ENCODE data around the gene ARHGAP1. TPM values are rescaled to one million over a fixed set of nuclear protein-coding genes. Genes with fewer than 3 reads are reported as not detected.

ARHGAP1 gene
- polyA plus RNA-seq, 3 donors from 2014 or later, result 38.6 to 104 (median 60.4) TPM

GRCh38 chr11:46649180-46649738, 51.2 kb downstream of the ARHGAP1 start:
- H3K36me3 Mint-ChIP-seq, result peaks cover 22 to 35% (median 29%) of the 10 kb centered on the region in 3 donors

DNA sequence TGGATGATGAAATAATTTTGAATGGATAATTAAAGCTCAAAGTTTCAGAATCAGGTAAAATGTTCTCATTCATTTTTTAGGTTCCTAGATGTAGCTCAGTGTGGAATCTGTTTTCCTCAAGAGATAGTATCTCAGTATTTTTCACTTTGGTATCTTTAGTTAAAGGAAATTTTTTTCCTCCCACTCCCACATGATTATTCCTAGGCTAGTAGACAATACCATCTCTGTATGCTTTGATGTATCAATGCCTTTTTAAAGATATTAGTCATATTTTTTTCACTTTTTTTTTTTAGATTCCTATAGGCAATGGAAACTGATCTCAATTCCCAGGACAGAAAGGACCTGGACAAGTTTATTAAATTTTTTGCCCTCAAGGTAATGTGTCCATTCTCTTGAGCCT, 56.4 kb downstream of the ARHGAP1 start:
- peaks cover 16 to 32% (median 21%) of the 10 kb centered on the region in 3 donors for H3K36me3 Mint-ChIP-seq
- no peak overlapping the region for H3K27ac Mint-ChIP-seq
- H3K4me3 Mint-ChIP-seq, result no peak overlapping the region
- no peaks in the 10 kb centered on the region for H3K27me3 Mint-ChIP-seq (ENCODE audit: low read depth in 3 of 3)
- no peak for DNase-seq
- peaks cover 14 to 46% of the 10 kb centered on the region in 2 donors for H3K4me1 Mint-ChIP-seq
- H3K9me3 Mint-ChIP-seq, result no peaks in the 10 kb centered on the region

More at GRCh38 chr11:46649180-46649738, 51.2 kb downstream of the ARHGAP1 start:
- no peak for DNase-seq
- Mint-ChIP-seq H3K9me3 (no peaks in the 10 kb centered on the region), H3K27ac (no peak overlapping the region), H3K27me3 (ENCODE audit: low read depth in 3 of 3) (no peaks in the 10 kb centered on the region), H3K4me3 (no peak overlapping the region), H3K4me1 (peaks cover 0 to 8% of the 10 kb centered on the region in 2 donors)

DNA sequence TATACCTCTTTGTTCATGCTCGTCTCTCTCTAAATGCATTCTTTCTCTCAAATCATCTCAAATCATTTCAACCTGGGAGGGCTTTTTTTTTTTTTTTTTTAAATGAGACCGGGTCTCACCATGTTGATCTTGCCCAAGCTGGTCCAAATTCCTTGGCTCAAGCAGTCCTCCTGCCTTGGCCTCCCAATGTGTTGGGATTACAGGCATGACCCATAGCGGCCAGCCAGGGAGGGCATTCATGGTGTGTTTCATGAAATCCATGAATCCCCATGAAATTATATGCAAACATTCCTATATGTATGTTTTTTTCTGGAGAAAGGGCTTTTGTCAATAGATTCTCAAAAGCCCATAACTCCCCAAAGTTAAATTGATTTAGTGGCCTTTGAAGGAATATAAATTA, 56.9 kb downstream of the ARHGAP1 start:
- DNase-seq, result no peak
- peaks cover 0 to under 1% (median 0%) of the 10 kb centered on the region in 3 donors for H3K27me3 Mint-ChIP-seq (ENCODE audit: low read depth in 3 of 3)
- H3K36me3 Mint-ChIP-seq, result peaks cover 18 to 32% (median 22%) of the 10 kb centered on the region in 3 donors
- peaks cover 14 to 48% of the 10 kb centered on the region in 2 donors for H3K4me1 Mint-ChIP-seq
- no peaks in the 10 kb centered on the region for H3K9me3 Mint-ChIP-seq
- peak overlapping the region in 2 of 6 donors; percentile 12 to 22 for H3K27ac Mint-ChIP-seq
- no peak overlapping the region for H3K4me3 Mint-ChIP-seq

DNA sequence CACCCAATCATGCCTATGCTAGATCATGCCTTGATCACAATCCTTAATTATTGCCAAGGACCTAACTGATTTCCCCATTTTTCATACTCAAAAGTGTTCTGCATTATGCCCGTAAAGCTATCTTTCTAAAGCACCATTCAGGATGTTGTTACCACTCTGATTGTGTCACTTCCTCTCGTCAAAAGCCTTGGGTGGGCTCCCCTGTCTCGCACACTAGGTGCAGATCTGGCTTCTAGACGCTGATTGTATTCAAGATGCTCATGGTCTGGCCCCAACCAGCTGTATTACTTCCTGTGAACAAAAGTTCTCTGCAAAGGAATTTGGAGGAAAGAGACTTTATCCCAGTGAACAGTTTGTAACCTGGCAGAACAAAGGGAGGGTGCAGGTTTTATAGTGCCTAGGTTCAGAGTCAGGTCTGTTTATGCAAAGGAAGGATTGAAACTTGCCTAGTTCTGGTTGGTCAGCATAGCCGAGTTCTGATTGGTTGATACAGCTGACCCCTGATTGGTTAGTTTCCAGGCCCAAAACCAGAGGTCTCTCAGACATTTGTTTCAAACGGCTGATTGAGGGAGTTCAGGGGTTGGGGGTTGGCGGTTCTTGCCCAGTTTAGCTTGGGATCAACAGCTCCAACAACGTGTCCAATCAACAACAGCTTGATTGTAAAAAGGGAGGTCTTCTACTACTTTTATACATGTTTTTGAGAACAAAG, 57.6 kb downstream of the ARHGAP1 start:
- Mint-ChIP-seq H3K9me3 (no peaks in the 10 kb centered on the region), H3K27ac (peak overlapping the region; percentile 3 to 81 (median 70)), H3K27me3 (ENCODE audit: low read depth in 3 of 3) (peaks cover 0 to 3% (median 0%) of the 10 kb centered on the region in 3 donors), H3K4me3 (peak overlapping the region in 3 of 5 donors; percentile 1 to 36 (median 4)), H3K36me3 (peaks cover 21 to 36% (median 26%) of the 10 kb centered on the region in 3 donors), H3K4me1 (peaks cover 17 to 53% of the 10 kb centered on the region in 2 donors)
- peak in 1 of 3 donors; percentile 9 for DNase-seq

GRCh38 chr11:46641639-46642038, 58.8 kb downstream of the ARHGAP1 start:
- no peaks in the 10 kb centered on the region for H3K9me3 Mint-ChIP-seq
- H3K27me3 Mint-ChIP-seq (ENCODE audit: low read depth in 3 of 3), result peaks cover 0 to 3% (median 0%) of the 10 kb centered on the region in 3 donors
- DNase-seq, result no peak
- H3K4me3 Mint-ChIP-seq, result no peak overlapping the region
- H3K4me1 Mint-ChIP-seq, result peaks cover 17 to 53% of the 10 kb centered on the region in 2 donors
- H3K36me3 Mint-ChIP-seq, result peaks cover 21 to 36% (median 26%) of the 10 kb centered on the region in 3 donors
- peak overlapping the region in 2 of 6 donors; percentile 64 to 80 for H3K27ac Mint-ChIP-seq

DNA sequence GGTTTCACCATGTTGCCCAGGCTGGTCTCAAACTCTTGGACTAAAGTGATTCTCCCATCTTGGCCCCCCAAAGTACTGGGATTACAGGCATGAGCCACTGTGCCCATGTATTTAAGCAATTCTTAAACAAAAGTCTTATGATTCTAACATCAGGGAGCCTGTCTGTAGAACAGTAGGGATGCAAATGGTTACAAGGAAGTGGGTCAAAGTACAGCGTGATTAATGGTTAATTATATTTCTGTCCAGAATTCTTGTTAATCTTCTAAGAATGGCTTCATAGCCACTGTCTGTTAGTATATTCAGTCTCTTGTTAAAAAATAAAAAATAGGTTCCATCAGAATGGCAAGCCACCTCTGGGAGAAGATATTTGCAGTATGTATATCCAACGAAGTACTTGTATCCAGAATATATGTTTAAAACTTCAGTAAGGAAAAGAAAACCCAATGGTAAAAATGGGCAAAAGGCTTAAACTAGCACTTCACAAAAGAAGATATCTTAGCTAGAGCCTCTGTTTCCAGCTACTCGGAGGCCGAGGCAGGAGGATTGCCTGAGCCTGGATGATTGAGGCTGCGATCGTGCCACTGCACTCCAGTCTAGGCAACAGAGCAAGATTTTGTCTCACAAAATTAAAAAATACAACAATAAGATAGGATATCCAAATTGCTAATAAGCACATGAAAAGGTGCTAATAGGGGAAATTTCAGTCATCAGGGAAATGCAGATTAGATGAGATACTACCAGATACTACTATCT, 60.2 kb downstream of the ARHGAP1 start:
- H3K4me1 Mint-ChIP-seq, result peaks cover 17 to 53% of the 10 kb centered on the region in 2 donors
- no peak for DNase-seq
- peaks cover 15 to 36% (median 21%) of the 10 kb centered on the region in 3 donors for H3K36me3 Mint-ChIP-seq
- H3K9me3 Mint-ChIP-seq, result no peaks in the 10 kb centered on the region
- no peak overlapping the region for H3K4me3 Mint-ChIP-seq
- peaks cover 0 to 3% (median 0%) of the 10 kb centered on the region in 3 donors for H3K27me3 Mint-ChIP-seq (ENCODE audit: low read depth in 3 of 3)
- H3K27ac Mint-ChIP-seq, result peak overlapping the region in 2 of 6 donors; percentile 16 to 55

DNA sequence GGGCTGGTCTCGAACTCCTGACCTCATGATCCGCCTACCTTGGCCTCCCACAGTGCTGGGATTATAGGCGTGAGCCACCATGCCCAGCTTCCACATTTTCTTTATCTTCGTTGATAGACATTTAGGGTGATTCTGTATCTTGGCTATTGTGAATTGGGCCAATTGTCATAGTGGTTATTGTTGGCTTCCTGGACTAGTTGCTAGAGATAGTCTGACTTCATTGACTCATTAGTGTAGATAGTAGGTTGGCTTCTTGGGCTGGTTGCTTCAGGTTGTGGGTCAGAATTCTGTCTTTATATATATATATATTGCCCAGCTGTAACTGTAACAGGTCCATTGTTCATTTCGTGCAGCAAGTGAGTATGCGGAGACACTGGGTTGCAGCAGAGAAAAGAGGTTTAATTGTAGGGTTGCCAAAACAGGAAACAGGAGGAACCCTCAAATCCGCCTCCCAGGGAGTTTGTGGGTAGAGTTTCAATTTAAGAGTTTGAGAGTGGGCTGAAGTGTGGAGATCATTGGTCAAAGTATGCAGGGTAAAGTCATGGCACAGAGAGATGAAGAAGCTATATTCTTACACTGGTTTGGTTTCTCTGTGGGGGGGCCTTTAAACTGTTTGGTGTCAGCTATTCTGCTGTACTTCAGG, 61.1 kb downstream of the ARHGAP1 start:
- DNase-seq, result no peak
- Mint-ChIP-seq H3K4me3 (peak overlapping the region in 2 of 5 donors; percentile 40 to 51), H3K27me3 (ENCODE audit: low read depth in 3 of 3) (peaks cover 0 to 3% (median 0%) of the 10 kb centered on the region in 3 donors), H3K4me1 (peaks cover 17 to 45% of the 10 kb centered on the region in 2 donors), H3K36me3 (peaks cover 15 to 30% (median 17%) of the 10 kb centered on the region in 3 donors), H3K27ac (peak overlapping the region in 4 of 6 donors; percentile 14 to 77 (median 44)), H3K9me3 (no peaks in the 10 kb centered on the region)

DNA sequence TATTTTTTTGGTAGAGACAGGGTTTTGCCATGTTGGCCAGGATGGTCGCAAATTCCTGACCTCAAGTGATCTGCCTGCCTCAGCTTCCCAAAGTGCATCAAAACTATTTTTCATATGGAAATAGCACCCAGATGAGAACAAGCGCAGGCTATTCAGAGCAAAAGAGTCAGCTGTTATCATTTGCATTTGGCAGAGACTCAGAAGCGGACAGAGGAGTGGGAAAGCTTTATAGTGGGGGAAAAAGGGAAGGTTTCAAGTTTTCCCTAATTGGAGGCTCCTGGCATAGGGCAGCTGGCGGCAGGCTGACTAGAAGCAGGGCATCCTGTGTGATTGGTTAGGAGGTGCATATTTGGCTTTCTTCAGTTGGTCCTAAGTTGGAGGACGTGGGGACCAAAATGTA, 62.9 kb downstream of the ARHGAP1 start:
- H3K9me3 Mint-ChIP-seq, result no peaks in the 10 kb centered on the region

GRCh38 chr11:46635557-46636139, 64.8 kb downstream of the ARHGAP1 start:
- no peak for DNase-seq
- no peaks in the 10 kb centered on the region for H3K9me3 Mint-ChIP-seq
- H3K27me3 Mint-ChIP-seq (ENCODE audit: low read depth in 3 of 3), result peaks cover 0 to 3% (median 0%) of the 10 kb centered on the region in 3 donors
- H3K36me3 Mint-ChIP-seq, result peaks cover 11 to 30% (median 14%) of the 10 kb centered on the region in 3 donors
- H3K27ac Mint-ChIP-seq, result peak overlapping the region in 1 of 6 donors; percentile 9
- H3K4me1 Mint-ChIP-seq, result peaks cover 20 to 40% of the 10 kb centered on the region in 2 donors
- no peak overlapping the region for H3K4me3 Mint-ChIP-seq

More for the DNA sequence above, 62.9 kb downstream of the ARHGAP1 start:
- peaks cover 0 to 3% (median 0%) of the 10 kb centered on the region in 3 donors for H3K27me3 Mint-ChIP-seq (ENCODE audit: low read depth in 3 of 3)
- H3K4me1 Mint-ChIP-seq, result peaks cover 16 to 38% of the 10 kb centered on the region in 2 donors
- DNase-seq, result no peak
- no peak overlapping the region for H3K4me3 Mint-ChIP-seq
- H3K36me3 Mint-ChIP-seq, result peaks cover 13 to 28% (median 13%) of the 10 kb centered on the region in 3 donors
- no peak overlapping the region for H3K27ac Mint-ChIP-seq

DNA sequence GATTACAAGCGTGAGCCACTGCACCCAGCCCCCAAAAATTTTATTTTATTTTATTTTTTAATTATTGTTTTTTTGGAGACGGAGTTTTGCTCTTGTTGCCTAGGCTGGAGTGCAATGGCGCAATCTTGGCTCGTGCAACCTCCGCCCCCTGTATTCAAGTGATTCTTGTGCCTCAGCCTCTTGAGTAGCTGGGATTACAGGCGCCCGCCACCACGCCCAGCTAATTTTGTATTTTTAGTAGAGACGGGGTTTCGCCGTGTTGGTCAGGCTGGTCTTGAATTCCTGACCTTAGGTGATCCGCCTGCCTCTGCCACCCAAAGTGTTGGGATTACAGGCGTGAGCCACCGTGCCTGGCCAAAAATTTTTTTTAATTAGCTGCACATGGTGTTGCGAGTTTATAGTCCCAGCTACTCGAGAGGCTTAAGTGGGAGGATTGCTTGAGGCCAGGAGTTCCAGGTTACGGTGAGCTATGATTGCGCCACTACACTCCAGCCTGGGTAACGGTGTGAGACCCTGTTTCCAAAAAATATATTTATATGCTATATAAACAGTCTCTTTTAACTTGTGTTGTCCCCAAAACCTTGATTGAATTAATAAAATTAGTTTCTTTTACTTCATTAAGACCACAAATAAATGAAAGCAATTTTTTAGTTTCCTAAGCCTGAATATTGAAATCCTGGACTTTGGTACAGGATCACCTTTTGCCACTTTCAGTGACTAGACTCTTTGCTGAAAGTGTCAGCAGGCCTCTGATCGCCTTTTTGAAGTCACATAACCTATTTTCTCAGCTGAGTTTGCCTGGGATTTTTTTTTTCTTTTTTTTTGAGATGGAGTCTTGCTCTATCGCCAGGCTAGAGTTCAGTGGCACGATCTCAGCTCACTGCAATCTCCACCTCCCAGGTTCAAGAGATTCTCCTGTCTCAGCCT, 66.9 kb downstream of the ARHGAP1 start:
- Mint-ChIP-seq H3K4me1 (peaks cover 22 to 26% of the 10 kb centered on the region in 2 donors), H3K27ac (no peak overlapping the region), H3K4me3 (no peak overlapping the region), H3K36me3 (peaks cover 3 to 24% (median 8%) of the 10 kb centered on the region in 3 donors), H3K9me3 (no peaks in the 10 kb centered on the region), H3K27me3 (ENCODE audit: low read depth in 3 of 3) (peaks cover 0 to 3% (median 3%) of the 10 kb centered on the region in 3 donors)
- no peak for DNase-seq

DNA sequence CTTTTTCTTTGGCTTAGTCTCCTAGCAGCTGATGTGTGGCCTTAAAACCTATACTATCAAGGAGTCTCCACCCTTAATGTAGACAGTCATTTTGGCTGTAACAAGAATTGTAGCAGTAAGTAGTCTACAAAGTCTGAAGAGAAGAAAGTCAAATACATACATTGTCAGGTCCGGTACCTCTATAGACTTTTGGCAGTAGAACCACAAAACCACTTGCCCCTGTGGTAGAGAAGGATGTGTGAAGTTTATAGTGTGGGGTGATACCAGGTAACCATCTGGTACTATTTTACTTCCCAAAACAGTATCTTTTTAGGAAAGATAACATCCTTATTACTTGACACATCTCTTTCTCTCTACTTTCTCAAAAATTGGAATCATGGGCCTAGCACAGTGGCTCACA, 67.9 kb downstream of the ARHGAP1 start:
- peak overlapping the region in 3 of 5 donors; percentile 10 to 72 (median 13) for H3K4me3 Mint-ChIP-seq
- H3K9me3 Mint-ChIP-seq, result no peaks in the 10 kb centered on the region
- peak overlapping the region in 5 of 6 donors; percentile 41 to 83 (median 74) for H3K27ac Mint-ChIP-seq
- H3K4me1 Mint-ChIP-seq, result peaks cover 20 to 24% of the 10 kb centered on the region in 2 donors
- peak; percentile 17 to 38 (median 36) for DNase-seq
- H3K27me3 Mint-ChIP-seq (ENCODE audit: low read depth in 3 of 3), result peaks cover 0 to 5% (median 0%) of the 10 kb centered on the region in 3 donors
- peaks cover 0 to 20% (median 4%) of the 10 kb centered on the region in 3 donors for H3K36me3 Mint-ChIP-seq

DNA sequence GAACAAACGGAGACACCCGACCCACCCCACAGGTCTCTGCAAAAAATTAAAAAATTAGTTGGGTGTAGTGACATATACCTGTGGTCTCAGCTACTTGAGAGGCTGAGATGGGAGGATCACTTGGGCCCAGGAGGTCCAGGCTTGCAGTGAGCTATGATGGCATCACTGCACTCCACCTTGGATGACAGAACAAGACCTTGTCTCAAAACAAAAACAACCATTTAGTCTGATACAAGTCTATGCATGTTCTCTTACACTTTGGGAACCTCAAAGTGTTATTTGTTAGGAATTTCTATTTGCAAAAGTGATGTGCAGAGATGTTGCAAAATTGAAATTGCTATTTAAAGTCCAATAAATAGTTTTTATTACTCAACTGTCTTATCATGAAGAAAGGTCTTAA, 68.7 kb downstream of the ARHGAP1 start:
- peaks cover 0 to 5% (median 0%) of the 10 kb centered on the region in 3 donors for H3K27me3 Mint-ChIP-seq (ENCODE audit: low read depth in 3 of 3)
- peaks cover 21 to 24% of the 10 kb centered on the region in 2 donors for H3K4me1 Mint-ChIP-seq
- peak overlapping the region in 3 of 6 donors; percentile 27 to 64 (median 41) for H3K27ac Mint-ChIP-seq
- peaks cover 0 to 22% (median 4%) of the 10 kb centered on the region in 3 donors for H3K36me3 Mint-ChIP-seq
- DNase-seq, result no peak
- no peaks in the 10 kb centered on the region for H3K9me3 Mint-ChIP-seq
- H3K4me3 Mint-ChIP-seq, result no peak overlapping the region
